Epithelial cell of esophagus (primary cell): ENCODE measurements around the gene JARID2.

Source experiments
- DNase-seq: peaks from one replicate; pipeline ENCODE4 v3.0.0; 2010; ENCODE audit warnings: low read depth
- H3K4me3 ChIP-seq: 2 replicates; pipeline ENCODE4 v1.5.1; 2011; ENCODE audit warnings: mild to moderate bottlenecking, low read length, control low read depth
- CTCF ChIP-seq: IDR thresholded peaks from 2 replicates; pipeline ENCODE4 v1.5.1; 2011; ENCODE audit warnings: low read depth, mild to moderate bottlenecking, low read length, control low read depth, inconsistent platforms; ENCODE audit not compliant: insufficient read depth; ENCODE audit errors: missing control alignments

JARID2 gene

GRCh38 chr6:15341311-15342001, 95.6 kb downstream of the JARID2 start:
- peak; percentile 60 for DNase-seq
- TF ChIP-seq CTCF, result no peak
- no peak overlapping the region for H3K4me3 ChIP-seq

- no peak for TF ChIP-seq CTCF
- no peak for DNase-seq
- no peak overlapping the region for H3K4me3 ChIP-seq
Measured at GRCh38 chr6:15342114-15342513, 96.2 kb downstream of the JARID2 start.

- no peak for DNase-seq
- H3K4me3 ChIP-seq, result no peak overlapping the region
- no peak for TF ChIP-seq CTCF
Measured at GRCh38 chr6:15343490-15344191, 97.8 kb downstream of the JARID2 start.

GRCh38 chr6:15344192-15344519, 98.3 kb downstream of the JARID2 start:
- DNase-seq, result no peak
- no peak for TF ChIP-seq CTCF
- no peak overlapping the region for H3K4me3 ChIP-seq

GRCh38 chr6:15344831-15345230, 99.0 kb downstream of the JARID2 start:
- no peak for TF ChIP-seq CTCF
- H3K4me3 ChIP-seq, result no peak overlapping the region
- no peak for DNase-seq

GRCh38 chr6:15346315-15346714, 100.4 kb downstream of the JARID2 start:
- no peak overlapping the region for H3K4me3 ChIP-seq
- TF ChIP-seq CTCF, result no peak
- no peak for DNase-seq

- no peak overlapping the region for H3K4me3 ChIP-seq
- no peak for DNase-seq
- no peak for TF ChIP-seq CTCF
Measured at GRCh38 chr6:15348528-15348927, 102.7 kb downstream of the JARID2 start.
